Measurements from ENCODE around the gene CT47A1.

- TF ChIP-seq CTCF (IDR thresholded peaks at IDR 0.05; ENCODE audit: low read depth, low read length), result no peak
- TF ChIP-seq POLR2A (IDR thresholded peaks at IDR 0.05; ENCODE audit: extremely low read depth, insufficient read length), result no peak
- no peak for TF ChIP-seq MYC (IDR thresholded peaks at IDR 0.05; ENCODE audit: low read depth, low read length)
- TF ChIP-seq MAX (IDR thresholded peaks at IDR 0.05; ENCODE audit: low read depth, low read length), result no peak
Measured at GRCh38 chrX:120999413-120999812, 13.9 kb upstream of the CT47A1 start.
